Lung (tissue), 12 donors: ENCODE measurements around the gene ARHGAP22. TPM values are rescaled to one million over a fixed set of nuclear protein-coding genes. Genes with fewer than 3 reads are reported as not detected.

ENCODE experiments used
- ATAC-seq: fragments of 200-7000 bp; cut with Tn5 transposase; one replicate; pipeline ENCODE4 v1.9.1; 2020; ENCODE audit warnings: moderate number of reproducible peaks; ENCODE audit not compliant: insufficient read depth, low FRiP score
- DNase-seq, 3 donors: peaks; one replicate each; pipeline ENCODE4 v3.0.0-alpha.2; 2013 to 2017
- H3K27ac ChIP-seq, 2 donors: one replicate each; pipeline ENCODE4 v1.5.1; 2013; ENCODE audit warnings: mild to moderate bottlenecking in 2 of 2, moderate library complexity in 2 of 2, control low read depth in 1 of 2, inconsistent platforms in 1 of 2, low read depth in 1 of 2, low read length in 1 of 2
- H3K27me3 ChIP-seq, 3 donors: one replicate each; pipeline ENCODE4 v1.5.1; 2013; ENCODE audit warnings: low read length in 2 of 3; ENCODE audit not compliant: control insufficient read depth in 3 of 3, insufficient read depth in 3 of 3
- H3K36me3 ChIP-seq, 4 donors: one replicate each; pipeline ENCODE4 v1.5.1; 2013; ENCODE audit warnings: low read length in 4 of 4, mild to moderate bottlenecking in 1 of 4, moderate library complexity in 1 of 4; ENCODE audit not compliant: control insufficient read depth in 4 of 4, insufficient read depth in 4 of 4
- H3K4me1 ChIP-seq, 5 donors: one replicate each; pipeline ENCODE4 v1.5.1; 2013; ENCODE audit warnings: low read length in 5 of 5, mild to moderate bottlenecking in 2 of 5, moderate library complexity in 1 of 5; ENCODE audit not compliant: control insufficient read depth in 5 of 5, insufficient read depth in 5 of 5
- H3K4me3 ChIP-seq: one replicate; pipeline ENCODE4 v1.5.1; 2013; ENCODE audit warnings: mild to moderate bottlenecking, control low read depth, moderate library complexity
- H3K9ac ChIP-seq, 2 donors: one replicate each; pipeline ENCODE4 v1.5.1; 2013; ENCODE audit warnings: low read length in 2 of 2, control low read depth in 1 of 2; ENCODE audit not compliant: insufficient read depth in 1 of 2
- H3K9me3 ChIP-seq, 4 donors: one replicate each; pipeline ENCODE4 v1.5.1; 2013; ENCODE audit warnings: low read length in 3 of 4, mild to moderate bottlenecking in 1 of 4, moderate library complexity in 1 of 4; ENCODE audit not compliant: control insufficient read depth in 4 of 4, insufficient read depth in 3 of 4
- CTCF ChIP-seq: IDR thresholded peaks from 2 replicates; pipeline ENCODE4 v1.5.1; 2012; ENCODE audit warnings: mild to moderate bottlenecking; ENCODE audit errors: control extremely low read depth, extremely low read depth
- WGBS, 2 donors: extraction: QIAGEN DNeasy Blood & Tissue Kit; methylation state at CpG; one replicate each; pipeline ENCODE4 v1.1.7; 2013; 5-methylcytosine and 5-hydroxymethylcytosine counted together
- polyA plus RNA-seq, 2 donors: library from polyadenylated mRNA; stranded (reverse); fragments of 200-250 nt; gene quantifications; one replicate each; pipeline ENCODE4 v1.2.1, GENCODE V29; 2013
- total RNA-seq, 2 donors: library from RNA; depleted of rRNA in 1 of 2; stranded (reverse); fragments of >200 nt in 1 of 2; gene quantifications; one replicate each; pipeline ENCODE4 v1.2.1, GENCODE V29; 2014 to 2021
- donor health status: control.
- donor health status: control.
- donor health status: Bipolar disorder and iron deficiency.
- donor health status: healthy.
- donor health status: DM: yes; HTN: yes; CAD: no.

ARHGAP22 gene
- total and polyA plus RNA-seq, 4 donors = 3.2 to 6.9 (median 4.1) TPM

GRCh38 chr10:48492201-48492600 is 112.7 kb downstream of the ARHGAP22 start:
- H3K4me1 ChIP-seq = no peaks in the 10 kb centered on the region
- no peak overlapping the region for H3K9ac ChIP-seq
- WGBS, 2 donors = 70 to 84% methylated on average over 2 of the region's 2 CpGs
- peaks cover 0 to 2% (median 0%) of the 10 kb centered on the region in 4 donors for H3K9me3 ChIP-seq
- ATAC-seq (no peak), DNase-seq (peak in 2 of 3 donors; percentile 46 to 49)
- H3K36me3 ChIP-seq = no peaks in the 10 kb centered on the region
- H3K4me3 ChIP-seq = no peak overlapping the region
- no peak for TF ChIP-seq CTCF
- H3K27me3 ChIP-seq = no peaks in the 10 kb centered on the region
- H3K27ac ChIP-seq = no peak overlapping the region

DNA sequence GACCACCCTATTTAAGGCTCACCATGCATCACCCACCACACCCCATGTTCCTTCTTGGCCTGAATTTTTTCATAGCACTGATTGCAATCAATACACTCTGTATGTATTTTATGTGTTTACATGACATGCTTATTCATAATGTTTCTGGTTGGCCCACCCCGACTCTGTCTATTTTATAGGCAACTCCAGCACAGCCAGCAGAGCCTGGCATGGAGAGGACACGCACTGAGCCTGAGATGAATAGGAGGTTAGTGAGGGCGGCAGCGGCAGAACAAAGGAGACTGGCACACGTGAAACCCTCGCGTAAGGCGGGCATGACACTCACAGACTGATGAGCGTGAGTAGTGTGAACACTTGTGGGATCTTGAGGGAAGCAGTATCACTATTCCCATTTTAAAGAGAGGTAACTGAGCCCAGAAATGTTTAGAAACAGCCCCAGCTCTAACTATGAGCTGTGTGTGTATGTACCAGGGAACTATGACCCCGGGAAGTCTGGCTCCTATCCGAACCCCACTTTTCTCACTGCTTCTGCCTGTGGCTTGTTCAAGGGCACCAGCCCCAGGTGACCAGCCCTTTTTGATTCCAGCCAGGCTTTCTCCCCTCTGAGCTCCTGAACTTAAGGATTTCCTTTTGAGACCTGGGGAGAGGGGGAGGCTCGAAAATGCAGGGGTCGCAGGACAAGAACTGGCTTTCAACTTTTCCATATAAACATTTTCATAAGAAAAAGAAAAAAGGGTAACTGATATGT is 113.3 kb downstream of the ARHGAP22 start:
- no peak overlapping the region for H3K4me3 ChIP-seq
- H3K9ac ChIP-seq = no peak overlapping the region
- peaks cover 0 to 2% (median 0%) of the 10 kb centered on the region in 4 donors for H3K9me3 ChIP-seq
- 92 to 97% methylated on average over 13 of the region's 13 CpGs for WGBS, 2 donors
- H3K4me1 ChIP-seq = no peaks in the 10 kb centered on the region
- ATAC-seq (no peak), DNase-seq (no peak)
- no peak overlapping the region for H3K27ac ChIP-seq
- TF ChIP-seq CTCF = no peak
- H3K27me3 ChIP-seq = no peaks in the 10 kb centered on the region
- no peaks in the 10 kb centered on the region for H3K36me3 ChIP-seq

GRCh38 chr10:48490946-48491345 is 113.9 kb downstream of the ARHGAP22 start:
- Histone ChIP-seq H3K27ac (no peak overlapping the region), H3K4me1 (no peaks in the 10 kb centered on the region), H3K9me3 (peaks cover 0 to 2% (median 0%) of the 10 kb centered on the region in 4 donors), H3K9ac (no peak overlapping the region), H3K36me3 (no peaks in the 10 kb centered on the region), H3K27me3 (no peaks in the 10 kb centered on the region), H3K4me3 (no peak overlapping the region)
- no peak for TF ChIP-seq CTCF
- WGBS, 2 donors = 80 to 87% methylated on average over 6 of the region's 6 CpGs
- ATAC-seq (no peak), DNase-seq (peak in 2 of 3 donors; percentile 44)

- no peaks in the 10 kb centered on the region for H3K4me1 ChIP-seq
- no peak for ATAC-seq
- DNase-seq = no peak
- H3K4me3 ChIP-seq = no peak overlapping the region
- WGBS, 2 donors = 87 to 95% methylated on average over 7 of the region's 7 CpGs
- no peak overlapping the region for H3K27ac ChIP-seq
- no peak overlapping the region for H3K9ac ChIP-seq
- no peaks in the 10 kb centered on the region for H3K36me3 ChIP-seq
- no peak for TF ChIP-seq CTCF
- no peaks in the 10 kb centered on the region for H3K27me3 ChIP-seq
- H3K9me3 ChIP-seq = peaks cover 0 to 2% (median 0%) of the 10 kb centered on the region in 4 donors
Observed at GRCh38 chr10:48490571-48490940, 114.3 kb downstream of the ARHGAP22 start.
